Measurements from ENCODE around the gene C14orf132. TPM values are rescaled to one million over a fixed set of nuclear protein-coding genes. Genes with fewer than 3 reads are reported as not detected.

The C14orf132 gene
- total RNA-seq, 2 donors from 2014 or later, result not detected

GRCh38 chr14:96108061-96108795 is 69.1 kb downstream of the C14orf132 start:
- no peaks in the 10 kb centered on the region for H3K9me3 Mint-ChIP-seq
- peaks cover 3 to 18% of the 10 kb centered on the region in 2 donors for H3K27me3 Mint-ChIP-seq
- DNase-seq (ENCODE audit: low spot score) (no peak), ATAC-seq (no peak)
- no peaks in the 10 kb centered on the region for H3K36me3 Mint-ChIP-seq
- no peak overlapping the region for H3K4me3 Mint-ChIP-seq
- no peak overlapping the region for H3K27ac Mint-ChIP-seq
- H3K4me1 Mint-ChIP-seq (ENCODE audit: low read depth in 2 of 2), result no peaks in the 10 kb centered on the region

DNA sequence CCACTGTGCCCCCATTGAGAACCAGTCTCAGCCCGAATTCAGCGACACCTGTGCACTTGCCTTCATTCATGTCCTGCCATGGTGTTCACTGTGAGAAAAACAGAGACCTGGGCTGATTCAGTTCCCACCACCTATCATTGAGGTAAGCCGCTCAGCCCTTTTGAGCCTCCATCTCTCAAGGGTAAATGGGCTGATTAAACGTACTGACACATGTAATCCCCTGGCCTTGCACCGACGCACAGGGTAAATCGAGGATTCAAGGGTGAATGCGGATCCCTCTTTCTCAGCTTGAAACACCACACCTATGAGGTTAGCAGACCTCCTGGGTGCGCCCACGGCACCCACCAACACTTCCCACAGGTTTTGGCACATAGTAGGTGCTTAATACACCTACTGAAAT is 69.7 kb downstream of the C14orf132 start:
- Mint-ChIP-seq H3K4me1 (ENCODE audit: low read depth in 2 of 2) (no peaks in the 10 kb centered on the region), H3K4me3 (no peak overlapping the region), H3K36me3 (no peaks in the 10 kb centered on the region), H3K9me3 (no peaks in the 10 kb centered on the region), H3K27me3 (peaks cover 3 to 18% of the 10 kb centered on the region in 2 donors), H3K27ac (no peak overlapping the region)
- ATAC-seq (no peak), DNase-seq (ENCODE audit: low spot score) (no peak)

DNA sequence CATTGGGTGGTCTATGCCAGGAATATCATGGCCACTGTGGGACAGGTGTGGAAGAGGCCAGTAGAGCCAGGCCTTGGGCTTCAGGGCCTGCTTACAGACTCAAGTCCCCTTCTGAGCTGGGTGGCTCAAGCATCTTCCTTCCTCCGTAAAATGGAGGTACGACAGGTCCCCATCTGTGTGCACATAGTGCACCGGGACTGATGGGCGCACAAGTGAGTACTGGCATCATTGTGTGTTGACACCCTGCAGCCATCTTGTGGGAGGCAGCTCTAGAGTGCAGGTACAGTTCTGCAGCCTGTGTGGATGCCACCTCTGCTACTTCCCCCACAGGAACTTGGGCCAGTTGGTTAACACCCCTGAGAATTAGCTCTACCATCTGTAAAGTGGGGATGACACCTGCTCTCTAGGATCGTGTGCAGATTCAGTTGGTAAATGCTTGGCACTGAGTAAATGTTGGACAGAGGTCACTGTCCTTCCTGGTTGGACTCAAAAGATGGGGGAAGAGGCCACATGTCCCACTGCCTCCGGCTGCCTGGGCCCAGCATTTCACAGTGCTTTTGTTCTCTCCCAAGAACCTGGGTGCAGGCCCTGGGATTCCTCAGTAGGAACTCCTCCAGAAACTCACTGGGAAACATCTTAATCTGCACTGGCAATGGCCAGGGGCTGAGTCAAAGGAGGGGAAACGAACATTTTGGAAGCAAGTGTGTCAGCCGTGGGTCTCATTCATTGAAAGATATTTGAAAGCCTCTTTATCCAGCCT is 70.6 kb downstream of the C14orf132 start:
- no peaks in the 10 kb centered on the region for H3K9me3 Mint-ChIP-seq
- ATAC-seq (no peak), DNase-seq (ENCODE audit: low spot score) (no peak)
- peaks cover 10 to 27% of the 10 kb centered on the region in 2 donors for H3K27me3 Mint-ChIP-seq
- no peaks in the 10 kb centered on the region for H3K36me3 Mint-ChIP-seq
- H3K27ac Mint-ChIP-seq, result no peak overlapping the region
- H3K4me1 Mint-ChIP-seq (ENCODE audit: low read depth in 2 of 2), result no peaks in the 10 kb centered on the region
- no peak overlapping the region for H3K4me3 Mint-ChIP-seq

DNA sequence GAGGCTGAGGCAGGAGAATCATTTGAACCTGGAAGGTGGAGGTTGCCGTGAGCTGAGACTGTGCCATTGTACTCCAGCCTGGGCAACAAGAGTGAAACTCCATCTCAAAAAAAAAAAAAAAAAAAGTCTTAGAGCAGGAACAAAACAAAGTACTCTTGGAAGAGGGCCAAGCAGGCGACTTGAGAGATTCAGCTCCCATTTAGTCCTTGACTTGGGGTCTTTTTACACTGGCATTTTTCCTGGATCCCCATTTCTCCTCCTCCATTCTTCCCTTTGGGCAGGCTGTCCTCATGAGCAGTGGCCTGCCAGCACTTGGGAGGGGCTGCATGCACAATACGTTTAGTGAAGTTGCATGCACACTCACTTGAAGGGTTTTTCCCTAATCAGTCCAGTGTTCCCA is 72.9 kb downstream of the C14orf132 start:
- ATAC-seq, result no peak
- H3K36me3 Mint-ChIP-seq, result no peaks in the 10 kb centered on the region
- H3K9me3 Mint-ChIP-seq, result no peaks in the 10 kb centered on the region
- H3K4me3 Mint-ChIP-seq, result no peak overlapping the region
- no peak for DNase-seq (ENCODE audit: low spot score)
- H3K27me3 Mint-ChIP-seq, result peaks cover 12 to 39% of the 10 kb centered on the region in 2 donors
- H3K4me1 Mint-ChIP-seq (ENCODE audit: low read depth in 2 of 2), result no peaks in the 10 kb centered on the region
- no peak overlapping the region for H3K27ac Mint-ChIP-seq

DNA sequence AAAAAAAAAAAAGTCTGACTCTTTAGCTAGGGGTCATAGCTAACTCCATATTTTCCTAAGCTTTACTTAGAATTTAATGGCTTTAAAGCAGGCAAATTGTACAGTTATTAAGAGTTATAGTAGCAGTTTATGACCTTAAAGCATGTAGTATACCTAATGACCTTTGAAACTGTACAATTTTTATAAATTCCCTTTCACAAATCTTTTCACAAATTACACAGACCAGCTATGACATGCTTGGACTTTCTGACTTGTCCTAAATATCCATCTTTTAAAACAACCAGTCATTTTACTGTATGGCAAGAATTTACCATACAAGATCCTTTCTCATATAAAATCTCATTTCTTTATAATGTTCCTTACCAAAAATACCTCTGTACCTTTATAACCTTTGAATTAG is 74.8 kb downstream of the C14orf132 start:
- DNase-seq (ENCODE audit: low spot score) (no peak), ATAC-seq (no peak)
- Mint-ChIP-seq H3K4me1 (ENCODE audit: low read depth in 2 of 2) (no peaks in the 10 kb centered on the region), H3K36me3 (no peaks in the 10 kb centered on the region), H3K9me3 (no peaks in the 10 kb centered on the region), H3K27ac (no peak overlapping the region), H3K27me3 (peaks cover 14 to 48% of the 10 kb centered on the region in 2 donors), H3K4me3 (no peak overlapping the region)

DNA sequence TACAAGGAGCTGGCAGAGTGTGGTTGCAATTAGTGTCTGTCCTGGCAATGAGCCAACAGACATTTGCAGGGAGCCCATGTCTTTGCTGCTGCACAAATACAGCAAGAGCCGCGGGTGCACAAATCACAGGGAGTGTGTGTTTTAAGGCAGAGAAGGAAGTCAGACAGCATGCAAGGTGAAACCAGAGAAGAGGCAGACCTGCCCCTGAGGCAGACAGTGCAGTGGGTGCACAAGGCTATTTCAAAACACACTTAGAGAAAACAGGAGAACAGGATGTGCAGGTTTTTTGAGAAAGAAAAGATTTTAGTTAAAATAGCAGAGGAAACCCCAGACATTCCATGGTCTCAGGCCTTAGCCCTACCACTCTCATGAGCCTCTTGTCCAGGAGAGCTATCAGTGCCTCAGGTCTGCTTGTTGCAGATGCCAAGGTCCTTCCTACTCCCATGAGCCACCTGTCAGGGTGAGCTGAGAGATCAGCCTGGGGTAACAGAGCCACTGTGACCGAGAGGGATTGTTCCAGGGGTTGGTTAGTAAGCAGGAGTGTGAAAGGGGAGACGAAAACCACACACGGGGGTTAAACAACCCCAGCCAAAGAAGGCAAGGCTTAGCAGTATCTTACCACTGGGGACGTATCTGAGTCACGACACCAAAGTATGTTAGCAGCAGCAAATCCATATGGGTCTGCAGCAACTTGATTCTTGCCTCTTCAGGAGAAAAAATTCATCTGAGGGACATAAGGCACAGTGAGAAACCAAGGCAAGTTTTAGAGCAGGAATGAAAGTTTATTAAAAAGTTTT is 78.1 kb downstream of the C14orf132 start:
- ATAC-seq (no peak), DNase-seq (ENCODE audit: low spot score) (no peak)
- Mint-ChIP-seq H3K4me1 (ENCODE audit: low read depth in 2 of 2) (no peaks in the 10 kb centered on the region), H3K27me3 (peaks cover 24 to 35% of the 10 kb centered on the region in 2 donors), H3K4me3 (no peak overlapping the region), H3K36me3 (no peaks in the 10 kb centered on the region), H3K27ac (no peak overlapping the region), H3K9me3 (no peaks in the 10 kb centered on the region)

- H3K4me1 Mint-ChIP-seq (ENCODE audit: low read depth in 2 of 2), result no peaks in the 10 kb centered on the region
Measured at GRCh38 chr14:96117960-96118359, 78.8 kb downstream of the C14orf132 start.

DNA sequence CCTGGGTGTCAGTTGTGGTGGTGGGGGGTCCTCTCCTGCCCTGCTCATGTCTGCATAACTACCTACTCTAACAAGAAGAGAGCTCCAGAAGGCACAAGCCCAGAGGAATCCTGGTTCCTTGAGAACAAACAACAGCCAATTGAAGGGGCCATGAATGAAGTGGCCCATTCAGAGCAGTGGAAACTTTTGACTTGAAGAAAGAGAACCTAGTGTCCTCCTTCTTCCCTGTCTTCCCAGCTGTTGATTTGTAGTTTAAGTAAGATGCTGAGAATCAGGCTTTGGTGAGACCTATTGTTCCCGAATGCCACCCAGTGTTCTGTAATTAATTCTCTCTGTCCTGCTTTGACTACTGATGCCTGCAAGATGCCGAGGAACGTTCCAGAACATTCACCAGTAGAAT is 79.2 kb downstream of the C14orf132 start:
- ATAC-seq (no peak), DNase-seq (ENCODE audit: low spot score) (no peak)
- H3K9me3 Mint-ChIP-seq, result no peaks in the 10 kb centered on the region
- H3K4me3 Mint-ChIP-seq, result no peak overlapping the region
- H3K27me3 Mint-ChIP-seq, result peaks cover 24 to 35% of the 10 kb centered on the region in 2 donors
- H3K27ac Mint-ChIP-seq, result no peak overlapping the region
- H3K36me3 Mint-ChIP-seq, result no peaks in the 10 kb centered on the region
- H3K4me1 Mint-ChIP-seq (ENCODE audit: low read depth in 2 of 2), result no peaks in the 10 kb centered on the region

More at GRCh38 chr14:96117960-96118359, 78.8 kb downstream of the C14orf132 start:
- Mint-ChIP-seq H3K4me3 (no peak overlapping the region), H3K27me3 (peaks cover 24 to 35% of the 10 kb centered on the region in 2 donors), H3K9me3 (no peaks in the 10 kb centered on the region), H3K36me3 (no peaks in the 10 kb centered on the region), H3K27ac (no peak overlapping the region)
- no peak for DNase-seq (ENCODE audit: low spot score)
- no peak for ATAC-seq

- no peaks in the 10 kb centered on the region for H3K36me3 Mint-ChIP-seq
- peaks cover 22 to 24% of the 10 kb centered on the region in 2 donors for H3K27me3 Mint-ChIP-seq
- H3K4me1 Mint-ChIP-seq (ENCODE audit: low read depth in 2 of 2), result no peaks in the 10 kb centered on the region
- DNase-seq (ENCODE audit: low spot score), result no peak
- no peak overlapping the region for H3K27ac Mint-ChIP-seq
- no peaks in the 10 kb centered on the region for H3K9me3 Mint-ChIP-seq
- ATAC-seq, result peak in 1 of 2 donors; percentile 75
- no peak overlapping the region for H3K4me3 Mint-ChIP-seq
Measured at GRCh38 chr14:96119947-96120346, 80.8 kb downstream of the C14orf132 start.

GRCh38 chr14:96120392-96120791 is 81.2 kb downstream of the C14orf132 start:
- Mint-ChIP-seq H3K4me1 (ENCODE audit: low read depth in 2 of 2) (no peaks in the 10 kb centered on the region), H3K4me3 (no peak overlapping the region), H3K27me3 (peaks cover 22 to 23% of the 10 kb centered on the region in 2 donors), H3K27ac (no peak overlapping the region), H3K9me3 (no peaks in the 10 kb centered on the region), H3K36me3 (no peaks in the 10 kb centered on the region)
- ATAC-seq (no peak), DNase-seq (ENCODE audit: low spot score) (no peak)

DNA sequence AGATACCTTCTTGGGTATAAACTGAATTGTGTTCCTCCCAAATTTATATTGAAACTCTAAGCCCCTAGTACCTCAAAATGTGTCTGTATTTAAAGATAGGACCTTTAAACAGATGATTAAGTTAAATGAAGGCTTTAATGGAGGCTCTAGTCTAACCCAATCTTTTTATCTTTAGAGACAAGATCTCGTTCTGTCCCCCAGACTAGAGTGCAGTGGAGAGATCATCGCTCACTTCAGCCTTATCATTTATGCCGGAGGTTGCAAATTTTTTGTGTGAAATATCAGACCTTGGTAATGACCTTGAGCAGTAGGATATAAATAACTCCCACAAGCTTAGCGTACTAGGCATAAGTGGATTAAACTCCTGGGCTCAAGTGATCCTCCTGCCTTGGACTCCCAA is 81.8 kb downstream of the C14orf132 start:
- peaks cover 22 to 23% of the 10 kb centered on the region in 2 donors for H3K27me3 Mint-ChIP-seq
- no peak overlapping the region for H3K27ac Mint-ChIP-seq
- no peaks in the 10 kb centered on the region for H3K9me3 Mint-ChIP-seq
- no peaks in the 10 kb centered on the region for H3K4me1 Mint-ChIP-seq (ENCODE audit: low read depth in 2 of 2)
- no peak overlapping the region for H3K4me3 Mint-ChIP-seq
- DNase-seq (ENCODE audit: low spot score) (no peak), ATAC-seq (no peak)
- H3K36me3 Mint-ChIP-seq, result no peaks in the 10 kb centered on the region

GRCh38 chr14:96121660-96122395 is 82.7 kb downstream of the C14orf132 start:
- H3K4me1 Mint-ChIP-seq (ENCODE audit: low read depth in 2 of 2), result peaks cover 4 to 7% of the 10 kb centered on the region in 2 donors
- H3K27me3 Mint-ChIP-seq, result peaks cover 16 to 29% of the 10 kb centered on the region in 2 donors
- H3K4me3 Mint-ChIP-seq, result no peak overlapping the region
- no peaks in the 10 kb centered on the region for H3K36me3 Mint-ChIP-seq
- H3K27ac Mint-ChIP-seq, result no peak overlapping the region
- no peaks in the 10 kb centered on the region for H3K9me3 Mint-ChIP-seq
- DNase-seq (ENCODE audit: low spot score), result no peak
- no peak for ATAC-seq

DNA sequence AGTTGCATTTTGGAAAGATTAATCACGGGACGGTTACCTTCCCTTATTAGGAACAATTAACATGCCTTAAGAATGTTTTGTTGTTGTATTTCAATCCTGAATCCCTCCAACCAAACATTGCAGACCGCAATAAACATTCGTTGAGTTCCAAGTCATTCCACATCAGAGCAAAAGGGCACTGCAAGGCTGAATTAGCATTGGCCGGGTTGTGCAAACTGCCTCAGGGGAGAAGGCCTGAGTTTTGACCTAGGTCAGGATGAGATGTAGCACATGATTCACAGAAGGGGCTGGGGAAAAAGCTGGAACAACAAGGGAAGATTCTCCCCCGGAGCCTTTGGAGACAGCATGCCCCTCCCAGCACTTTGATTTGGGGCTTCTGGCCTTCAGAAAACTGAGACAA is 83.3 kb downstream of the C14orf132 start:
- H3K27me3 Mint-ChIP-seq, result peaks cover 11 to 25% of the 10 kb centered on the region in 2 donors
- ATAC-seq (no peak), DNase-seq (ENCODE audit: low spot score) (no peak)
- no peaks in the 10 kb centered on the region for H3K9me3 Mint-ChIP-seq
- no peak overlapping the region for H3K27ac Mint-ChIP-seq
- no peaks in the 10 kb centered on the region for H3K36me3 Mint-ChIP-seq
- no peak overlapping the region for H3K4me3 Mint-ChIP-seq
- H3K4me1 Mint-ChIP-seq (ENCODE audit: low read depth in 2 of 2), result peaks cover 4 to 7% of the 10 kb centered on the region in 2 donors

All from natural killer cell treated with Interleukin-12 subunit alpha and Interleukin-12 subunit beta and Interleukin-15 and Interleukin-18, amount 100 ng/mL, for 72 hours (primary cell).